ENCODE results near the gene ZNF576. TPM values are rescaled to one million over a fixed set of nuclear protein-coding genes. Genes with fewer than 3 reads are reported as not detected.
"Not testable (repeated sequence)": the region's sequence is repeated elsewhere in the genome, so short reads cannot be mapped to it uniquely, and the experiment has no call there.

ZNF576 gene
- total and polyA plus RNA-seq, 4 donors: 6.9 to 14.9 (median 10.9) TPM

DNA sequence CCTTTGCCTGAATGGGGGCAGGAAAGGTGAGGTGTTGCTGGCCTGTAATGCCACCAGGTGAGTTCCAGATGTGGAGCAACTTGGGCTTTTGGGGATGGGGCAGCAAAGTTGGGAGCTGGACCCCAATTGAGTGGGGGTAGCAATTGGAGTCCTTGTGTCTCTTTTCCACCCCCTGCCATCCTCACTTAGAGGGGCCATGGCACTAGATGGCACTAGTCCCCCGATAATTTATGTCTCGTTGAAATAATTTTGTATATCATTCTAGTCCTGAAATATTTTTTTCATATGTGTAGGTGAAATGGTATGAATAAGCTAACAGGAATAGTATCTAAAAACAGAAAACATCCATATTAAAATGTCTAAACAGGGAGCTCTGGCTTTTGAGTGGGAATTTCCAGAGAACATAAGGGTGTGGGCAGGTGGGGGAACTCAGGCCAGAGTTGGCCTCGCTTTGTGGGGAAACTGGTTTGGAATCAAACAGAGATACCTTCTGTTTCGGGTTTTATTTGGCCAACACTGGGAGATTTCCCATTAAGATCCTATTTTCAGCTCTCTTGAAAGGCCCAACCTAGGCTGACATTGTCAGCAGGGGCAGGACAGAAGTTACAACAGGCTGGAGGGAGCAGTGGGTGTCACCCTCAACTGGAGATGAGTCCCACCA lies 3.4 kb downstream of the ZNF576 start:
- peaks cover 1 to 14% (median 10%) of the 10 kb centered on the region in 4 donors for H3K36me3 ChIP-seq (ENCODE audit: control insufficient read depth in 4 of 4, insufficient read depth in 3 of 4, low read depth in 1 of 4, low read length in 3 of 4)
- no peak for DNase-seq (ENCODE audit: low spot score)
- peaks cover 2 to 29% (median 24%) of the 10 kb centered on the region in 4 donors for H3K4me1 ChIP-seq (ENCODE audit: control insufficient read depth in 4 of 4, insufficient read depth in 4 of 4, low read length in 3 of 4)
- WGBS: 91% methylated on average over 4 of the region's 4 CpGs
- H3K9ac ChIP-seq (ENCODE audit: low read depth in 1 of 2, low read length in 2 of 2): no peak overlapping the region
- no peak overlapping the region for H3K4me3 ChIP-seq (ENCODE audit: low read depth in 1 of 3, low read length in 3 of 3)
- no peak overlapping the region for H3K27ac ChIP-seq (ENCODE audit: low read depth in 1 of 2, low read length in 2 of 2)
- no peaks in the 10 kb centered on the region for H3K9me3 ChIP-seq (ENCODE audit: control insufficient read depth in 4 of 4, low read length in 3 of 4)
- TF ChIP-seq JUND (IDR thresholded peaks at IDR 0.05) (no peak), FOXA2 (IDR thresholded peaks at IDR 0.05) (no peak), GABPA (IDR thresholded peaks at IDR 0.05 in 1 of 2, conservative IDR thresholded peaks at IDR 0.05 in 1 of 2) (no peak), SP1 (IDR thresholded peaks at IDR 0.05) (no peak), HNF4A (conservative IDR thresholded peaks at IDR 0.05) (no peak), RXRA (IDR thresholded peaks at IDR 0.05) (no peak), TAF1 (conservative IDR thresholded peaks at IDR 0.05) (no peak), ZBTB33 (IDR thresholded peaks at IDR 0.05) (no peak), MAX (IDR thresholded peaks at IDR 0.05) (no peak), FOXA1 (IDR thresholded peaks at IDR 0.05) (no peak), EGR1 (IDR thresholded peaks at IDR 0.05; ENCODE audit: low read depth in 2 of 2) (no peak), ATF3 (IDR thresholded peaks at IDR 0.05) (no peak)
- TF ChIP-seq, protein P1, sequence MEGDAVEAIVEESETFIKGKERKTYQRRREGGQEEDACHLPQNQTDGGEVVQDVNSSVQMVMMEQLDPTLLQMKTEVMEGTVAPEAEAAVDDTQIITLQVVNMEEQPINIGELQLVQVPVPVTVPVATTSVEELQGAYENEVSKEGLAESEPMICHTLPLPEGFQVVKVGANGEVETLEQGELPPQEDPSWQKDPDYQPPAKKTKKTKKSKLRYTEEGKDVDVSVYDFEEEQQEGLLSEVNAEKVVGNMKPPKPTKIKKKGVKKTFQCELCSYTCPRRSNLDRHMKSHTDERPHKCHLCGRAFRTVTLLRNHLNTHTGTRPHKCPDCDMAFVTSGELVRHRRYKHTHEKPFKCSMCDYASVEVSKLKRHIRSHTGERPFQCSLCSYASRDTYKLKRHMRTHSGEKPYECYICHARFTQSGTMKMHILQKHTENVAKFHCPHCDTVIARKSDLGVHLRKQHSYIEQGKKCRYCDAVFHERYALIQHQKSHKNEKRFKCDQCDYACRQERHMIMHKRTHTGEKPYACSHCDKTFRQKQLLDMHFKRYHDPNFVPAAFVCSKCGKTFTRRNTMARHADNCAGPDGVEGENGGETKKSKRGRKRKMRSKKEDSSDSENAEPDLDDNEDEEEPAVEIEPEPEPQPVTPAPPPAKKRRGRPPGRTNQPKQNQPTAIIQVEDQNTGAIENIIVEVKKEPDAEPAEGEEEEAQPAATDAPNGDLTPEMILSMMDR (IDR thresholded peaks at IDR 0.05; ENCODE audit: low read depth, low read length, missing input control): no peak
- no peaks in the 10 kb centered on the region for H3K27me3 ChIP-seq (ENCODE audit: control insufficient read depth in 4 of 4, insufficient read depth in 4 of 4, low read length in 3 of 4)

GRCh38 chr19:43600326-43600725 lies 3.9 kb downstream of the ZNF576 start:
- peaks cover 1 to 14% (median 10%) of the 10 kb centered on the region in 4 donors for H3K36me3 ChIP-seq (ENCODE audit: control insufficient read depth in 4 of 4, insufficient read depth in 3 of 4, low read depth in 1 of 4, low read length in 3 of 4)
- not testable (repeated sequence) for H3K4me3 ChIP-seq (ENCODE audit: low read depth in 1 of 3, low read length in 3 of 3); H3K27ac ChIP-seq (ENCODE audit: low read depth in 1 of 2, low read length in 2 of 2); H3K9ac ChIP-seq (ENCODE audit: low read depth in 1 of 2, low read length in 2 of 2); H3K9me3 ChIP-seq (ENCODE audit: control insufficient read depth in 4 of 4, low read length in 3 of 4); H3K27me3 ChIP-seq (ENCODE audit: control insufficient read depth in 4 of 4, insufficient read depth in 4 of 4, low read length in 3 of 4); DNase-seq (ENCODE audit: low spot score)
- WGBS: 87% methylated on average over 5 of the region's 5 CpGs
- peaks cover 2 to 24% (median 20%) of the 10 kb centered on the region in 4 donors for H3K4me1 ChIP-seq (ENCODE audit: control insufficient read depth in 4 of 4, insufficient read depth in 4 of 4, low read length in 3 of 4)
